GM19372 (cell line): ENCODE measurements around the gene SCNN1B.
"Not testable (repeated sequence)": the region's sequence is repeated elsewhere in the genome, so short reads cannot be mapped to it uniquely, and the experiment has no call there.

Source experiments
- ATAC-seq: cut with Tn5 transposase; IDR thresholded peaks from one replicate; pipeline ENCODE4 v1.9.1; 2021; ENCODE audit warnings: mild to moderate bottlenecking, low read depth, moderate library complexity; ENCODE audit not compliant: unreplicated experiment

SCNN1B gene

GRCh38 chr16:23375643-23376042 is 73.5 kb downstream of the SCNN1B start:
- ATAC-seq = no peak

GRCh38 chr16:23377071-23377931 is 75.2 kb downstream of the SCNN1B start:
- no peak for ATAC-seq

- ATAC-seq = no peak
Observed at GRCh38 chr16:23378256-23378655, 76.2 kb downstream of the SCNN1B start.

- no peak for ATAC-seq
Observed at GRCh38 chr16:23378921-23379320, 76.8 kb downstream of the SCNN1B start.

- ATAC-seq = no peak
Observed at GRCh38 chr16:23379707-23380106, 77.6 kb downstream of the SCNN1B start.

GRCh38 chr16:23380501-23380951 is 78.4 kb downstream of the SCNN1B start:
- no peak for ATAC-seq

GRCh38 chr16:23381702-23382101 is 79.6 kb downstream of the SCNN1B start:
- not testable (repeated sequence) for ATAC-seq

GRCh38 chr16:23382279-23382678 is 80.2 kb downstream of the SCNN1B start:
- ATAC-seq = no peak

GRCh38 chr16:23383881-23384280 is 81.8 kb downstream of the SCNN1B start:
- no peak for ATAC-seq

GRCh38 chr16:23384878-23385277 is 82.8 kb downstream of the SCNN1B start:
- no peak for ATAC-seq

- no peak for ATAC-seq
Observed at GRCh38 chr16:23385441-23385840, 83.3 kb downstream of the SCNN1B start.

- ATAC-seq = no peak
Observed at GRCh38 chr16:23387666-23388065, 85.6 kb downstream of the SCNN1B start.

- no peak for ATAC-seq
Observed at GRCh38 chr16:23388786-23389185, 86.7 kb downstream of the SCNN1B start.

- no peak for ATAC-seq
Observed at GRCh38 chr16:23389201-23389600, 87.1 kb downstream of the SCNN1B start.

- ATAC-seq = not testable (repeated sequence)
Observed at GRCh38 chr16:23389936-23390335, 87.8 kb downstream of the SCNN1B start.

GRCh38 chr16:23391381-23392222 is 89.5 kb downstream of the SCNN1B start:
- no peak for ATAC-seq

- no peak for ATAC-seq
Observed at GRCh38 chr16:23392223-23392600, 90.1 kb downstream of the SCNN1B start.

- no peak for ATAC-seq
Observed at GRCh38 chr16:23394141-23394831, 92.2 kb downstream of the SCNN1B start.

- ATAC-seq = no peak
Observed at GRCh38 chr16:23395732-23396131, 93.6 kb downstream of the SCNN1B start.

GRCh38 chr16:23397464-23397863 is 95.4 kb downstream of the SCNN1B start:
- no peak for ATAC-seq
